CD4-positive, alpha-beta T cell treated with Interferon gamma for 1 hour (primary cell): Measurements from ENCODE around the gene NLGN2.
A peak's percentile ranks its signal among the peaks of the same experiment; 100 is the strongest.

Source experiments
- DNase-seq: peaks from one replicate; pipeline ENCODE4 v3.0.0-alpha.2; 2020

The NLGN2 gene

DNA sequence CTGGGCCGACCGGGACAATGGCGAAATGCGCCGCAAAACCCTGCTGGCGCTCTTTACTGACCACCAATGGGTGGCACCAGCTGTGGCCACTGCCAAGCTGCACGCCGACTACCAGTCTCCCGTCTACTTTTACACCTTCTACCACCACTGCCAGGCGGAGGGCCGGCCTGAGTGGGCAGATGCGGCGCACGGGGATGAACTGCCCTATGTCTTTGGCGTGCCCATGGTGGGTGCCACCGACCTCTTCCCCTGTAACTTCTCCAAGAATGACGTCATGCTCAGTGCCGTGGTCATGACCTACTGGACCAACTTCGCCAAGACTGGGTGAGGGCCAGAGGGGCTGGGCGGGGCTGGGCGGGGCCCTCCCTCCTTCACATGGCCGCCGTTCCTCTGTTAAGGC lies 8.1 kb downstream of the NLGN2 start:
- no peak for DNase-seq

DNA sequence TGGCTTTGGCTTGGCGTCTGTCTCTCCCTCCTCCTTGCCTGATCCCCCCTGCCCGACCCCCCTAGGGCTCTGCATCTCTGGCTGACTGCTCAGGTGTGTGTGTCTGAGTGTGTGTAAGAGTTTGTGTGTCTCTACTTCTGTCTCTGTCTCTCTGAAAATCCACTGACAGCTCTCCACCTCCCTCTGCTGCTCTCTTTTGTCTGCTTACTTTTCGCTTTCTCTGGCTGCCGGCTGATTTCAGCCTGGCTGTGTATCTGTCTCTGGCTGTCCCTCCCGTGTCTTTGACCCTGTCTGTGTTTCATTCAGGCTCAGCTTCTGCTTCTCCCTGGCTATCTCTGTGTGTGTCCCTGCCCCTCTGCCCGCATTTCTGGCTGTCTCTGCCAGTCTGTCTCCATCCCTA lies 8.7 kb downstream of the NLGN2 start:
- no peak for DNase-seq

GRCh38 chr17:7417056-7417655 lies 9.5 kb downstream of the NLGN2 start:
- DNase-seq: no peak

DNA sequence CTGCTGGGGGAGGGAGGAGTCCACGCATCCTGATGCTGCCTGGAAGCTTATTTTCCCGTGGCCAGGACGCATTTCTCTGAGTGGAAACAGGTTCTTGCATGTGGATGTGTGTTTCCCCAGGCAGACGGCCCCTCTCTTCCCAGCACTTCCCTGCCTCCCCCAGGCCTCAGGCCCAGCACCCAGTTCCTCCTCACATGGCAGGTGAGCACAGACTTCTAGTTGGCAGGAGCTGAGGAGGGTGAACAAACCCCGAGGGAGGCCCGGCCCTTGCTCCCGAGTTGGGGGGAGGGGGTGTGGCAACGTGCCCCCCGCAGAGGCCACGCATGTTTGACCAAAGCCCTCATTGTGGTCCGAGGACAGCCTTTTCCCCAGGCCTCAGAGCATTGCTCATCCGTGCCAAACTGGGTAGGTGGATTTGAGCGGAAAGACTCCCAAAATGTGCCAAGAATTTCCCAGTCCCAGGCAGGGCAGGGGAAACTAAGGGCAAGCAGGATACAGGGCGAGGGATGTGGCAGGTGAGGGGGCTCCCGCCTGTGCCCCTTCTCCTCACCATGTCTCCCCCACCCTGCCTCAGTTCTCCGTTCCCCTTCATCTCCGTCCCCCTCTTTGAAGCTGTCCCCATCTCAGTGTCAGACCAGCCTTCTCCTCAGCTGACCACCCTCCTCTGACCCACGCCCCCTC lies 11.0 kb downstream of the NLGN2 start:
- no peak for DNase-seq

GRCh38 chr17:7419819-7420610 lies 12.4 kb downstream of the NLGN2 start, which contains the start of gene SPEM1:
Gene SPEM1 (plus strand): TSS chr17:7420324. CDS start chr17:7420385, 61 bp downstream.
- DNase-seq: no peak

GRCh38 chr17:7421186-7421585 lies 13.5 kb downstream of the NLGN2 start:
- no peak for DNase-seq

DNA sequence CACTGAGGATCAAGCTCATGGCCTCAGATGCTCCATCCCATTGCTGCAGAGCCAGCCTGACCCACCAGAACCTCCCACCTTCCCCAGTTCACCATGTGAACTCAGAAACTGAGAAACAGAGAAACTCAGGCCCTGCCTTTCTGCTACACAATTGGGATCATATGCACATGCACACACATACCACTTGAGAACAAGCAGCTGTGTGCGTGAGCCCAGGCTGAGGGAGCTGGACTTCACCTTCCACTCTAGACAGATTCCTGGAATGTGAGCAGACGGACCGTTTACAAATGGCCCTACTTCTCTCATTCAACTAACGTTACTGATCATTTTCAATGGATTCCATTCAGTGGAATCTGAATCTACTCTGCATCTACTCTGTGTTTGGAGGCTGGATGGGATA lies 16.0 kb downstream of the NLGN2 start:
- DNase-seq: no peak

GRCh38 chr17:7425316-7425715 lies 17.7 kb downstream of the NLGN2 start, which contains the start of gene SPEM2:
Gene SPEM2 (plus strand): TSS chr17:7425616. CDS start chr17:7425689, 73 bp downstream.
- no peak for DNase-seq

GRCh38 chr17:7425756-7426155 lies 18.1 kb downstream of the NLGN2 start:
- DNase-seq: no peak

DNA sequence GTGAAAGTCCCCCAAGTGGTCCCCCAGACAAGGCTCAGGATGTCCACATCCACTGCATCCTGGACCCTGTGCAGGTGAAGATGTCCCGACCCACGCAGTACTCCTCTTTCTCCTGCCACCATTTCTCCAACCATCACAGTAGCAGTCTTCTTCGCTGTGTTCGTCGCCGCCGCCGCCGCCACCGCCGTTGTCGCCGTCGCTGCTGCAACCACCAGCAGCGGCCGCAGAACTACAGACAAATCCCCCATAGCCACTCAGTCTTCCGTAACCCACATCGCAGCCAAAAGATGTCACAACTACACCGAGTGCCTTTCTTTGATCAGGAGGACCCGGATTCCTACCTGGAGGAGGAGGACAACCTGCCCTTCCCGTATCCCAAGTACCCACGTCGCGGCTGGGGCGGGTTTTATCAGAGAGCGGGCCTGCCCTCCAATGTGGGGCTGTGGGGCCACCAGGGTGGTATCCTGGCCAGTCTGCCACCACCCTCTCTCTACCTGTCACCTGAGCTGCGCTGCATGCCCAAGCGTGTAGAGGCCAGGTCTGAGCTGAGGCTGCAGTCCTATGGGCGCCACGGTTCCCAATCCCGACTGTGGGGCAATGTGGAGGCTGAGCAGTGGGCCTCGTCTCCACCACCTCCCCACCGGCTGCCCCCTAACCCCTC lies 18.7 kb downstream of the NLGN2 start:
- no peak for DNase-seq

DNA sequence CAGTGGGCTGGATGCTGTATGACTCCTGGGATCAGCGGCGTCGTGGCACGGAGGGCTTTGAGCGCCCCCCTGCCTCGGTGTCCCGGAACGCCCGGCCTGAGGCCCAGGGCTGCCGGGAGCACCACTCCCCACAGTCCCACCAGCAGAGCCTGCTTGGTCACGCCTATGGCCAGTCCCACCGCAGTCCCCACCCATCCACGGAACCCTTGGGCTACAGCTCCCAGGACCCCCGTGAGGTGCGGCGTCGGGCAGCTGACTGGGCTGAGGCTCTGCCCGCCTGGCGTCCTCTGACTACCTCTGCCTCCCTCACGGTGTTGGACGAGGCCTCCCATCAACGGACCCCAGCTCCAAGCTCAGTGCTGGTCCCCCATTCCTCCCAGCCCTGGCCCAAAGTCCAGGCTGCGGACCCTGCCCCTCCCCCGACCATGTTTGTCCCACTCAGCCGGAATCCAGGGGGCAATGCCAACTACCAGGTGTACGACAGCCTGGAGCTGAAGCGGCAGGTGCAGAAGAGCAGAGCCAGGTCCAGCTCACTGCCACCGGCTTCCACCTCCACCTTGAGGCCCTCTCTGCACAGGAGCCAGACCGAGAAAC lies 19.3 kb downstream of the NLGN2 start:
- DNase-seq: no peak

DNA sequence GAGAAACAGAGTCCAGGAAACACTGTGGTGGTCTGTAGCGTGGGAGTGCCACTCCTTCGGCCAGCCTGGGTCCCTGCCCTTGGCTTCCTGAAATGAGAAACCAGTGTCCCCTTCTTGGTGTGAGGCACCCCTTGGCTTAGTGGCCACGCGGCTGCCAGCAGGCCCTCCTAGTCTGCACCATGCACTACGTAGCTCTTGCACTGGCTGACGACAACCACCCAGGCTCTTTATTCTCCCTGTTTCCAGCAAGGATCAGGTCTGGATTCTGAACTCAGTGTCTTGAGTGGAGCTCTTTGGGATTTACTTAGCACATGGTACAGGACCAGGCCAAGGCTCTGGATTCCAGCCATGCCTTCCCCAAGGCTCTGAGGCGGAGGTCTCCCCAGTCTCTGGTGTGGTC lies 19.9 kb downstream of the NLGN2 start:
- DNase-seq: no peak

DNA sequence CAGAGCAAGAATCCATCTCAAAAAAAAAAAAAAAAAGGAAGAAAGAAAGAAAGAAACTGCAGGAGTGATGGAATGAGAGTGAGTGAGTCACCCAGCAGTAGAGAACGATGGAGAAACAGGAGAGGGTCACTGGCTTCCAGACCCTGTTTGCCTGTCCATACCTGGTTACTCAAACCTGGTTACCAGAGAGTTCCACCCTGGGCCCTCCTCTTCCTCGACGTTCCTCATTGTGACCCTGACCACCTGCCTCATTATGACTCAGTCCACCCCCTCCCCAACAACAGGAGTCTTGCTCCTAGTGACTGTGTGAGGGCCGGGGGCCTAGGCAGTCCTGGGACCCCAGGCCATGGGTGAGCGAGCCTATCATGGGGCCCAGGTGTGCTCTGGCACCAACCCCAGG lies 20.9 kb downstream of the NLGN2 start, which contains the start of gene SPEM3:
Gene SPEM3, plus strand, starts transcription at position 301 of the 400 bp plus-strand sequence. Its CDS starts 46 bp downstream, at position 347.
- no peak for DNase-seq

DNA sequence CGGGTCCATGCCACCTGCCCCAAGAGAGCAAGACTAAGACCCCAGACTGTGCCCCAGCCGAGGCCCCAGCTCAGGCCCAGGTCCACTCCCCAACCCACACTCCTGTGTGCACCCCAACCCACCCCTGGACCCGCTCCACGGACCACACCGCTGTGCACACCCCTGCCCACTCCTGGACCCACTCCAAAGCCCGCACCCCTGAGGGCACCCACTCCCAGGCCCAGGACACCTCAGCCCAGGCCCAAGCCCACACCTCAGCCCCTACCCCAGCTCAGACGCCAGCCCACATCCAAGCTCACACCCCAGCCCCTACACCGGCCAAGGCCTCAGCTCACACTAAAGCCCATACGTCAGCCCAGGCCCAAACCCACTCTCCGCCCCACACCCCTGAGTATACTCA lies 22.1 kb downstream of the NLGN2 start:
- DNase-seq: no peak

DNA sequence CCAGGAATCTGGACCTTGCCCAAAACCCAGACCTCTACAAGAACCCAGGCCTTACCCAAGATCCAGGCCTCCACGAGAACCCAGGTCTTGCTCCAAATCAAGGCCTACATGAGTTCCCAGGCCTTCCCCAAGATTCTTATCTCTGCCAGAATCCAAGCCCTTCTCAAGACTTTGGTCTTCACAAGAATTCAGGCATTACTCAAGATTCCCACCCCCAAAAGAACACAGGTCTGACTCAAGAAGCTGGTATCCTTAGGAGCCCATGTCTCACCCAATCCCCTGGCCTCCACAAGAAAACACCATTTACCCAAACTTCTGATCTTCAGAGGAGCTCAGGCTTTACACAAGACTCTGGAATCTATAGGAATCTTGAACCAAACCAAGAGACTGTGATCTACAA lies 23.6 kb downstream of the NLGN2 start:
- no peak for DNase-seq

GRCh38 chr17:7432296-7432695 lies 24.7 kb downstream of the NLGN2 start:
- no peak for DNase-seq

DNA sequence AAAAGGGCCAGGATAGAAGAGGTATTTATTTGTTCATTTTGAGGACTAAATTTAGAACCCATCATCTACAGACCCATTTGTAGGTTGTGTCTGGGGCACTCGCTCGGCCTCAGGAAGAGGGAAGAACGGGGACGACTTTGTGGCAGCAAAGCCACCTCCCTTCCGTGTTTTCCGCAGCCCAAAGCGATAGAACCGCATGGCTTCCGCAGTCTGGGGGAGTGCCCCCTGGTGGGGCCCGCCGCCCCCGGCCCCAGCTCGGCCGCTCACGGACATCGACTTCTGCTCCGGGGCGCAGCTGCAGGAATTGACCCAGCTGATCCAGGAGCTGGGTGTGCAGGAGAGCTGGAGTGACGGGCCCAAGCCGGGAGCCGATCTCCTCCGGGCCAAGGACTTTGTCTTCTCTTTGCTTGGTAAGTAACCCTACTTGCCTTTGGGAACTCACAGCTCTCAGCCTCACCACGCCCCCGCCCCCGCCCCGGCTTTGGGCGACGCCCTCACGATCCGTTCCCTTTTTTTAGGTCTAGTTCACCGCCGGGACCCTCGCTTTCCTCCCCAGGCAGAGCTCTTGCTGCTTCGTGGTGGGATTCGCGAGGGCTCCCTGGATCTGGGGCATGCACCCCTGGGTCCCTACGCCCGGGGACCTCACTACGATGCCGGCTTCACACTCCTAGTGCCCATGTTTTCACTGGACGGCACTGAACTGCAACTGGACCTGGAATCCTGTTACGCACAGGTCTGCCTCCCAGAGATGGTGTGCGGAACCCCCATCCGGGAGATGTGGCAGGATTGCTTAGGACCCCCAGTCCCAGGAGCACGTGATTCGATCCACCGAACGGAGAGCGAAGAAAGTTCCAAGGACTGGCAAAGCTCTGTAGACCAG lies 28.3 kb downstream of the NLGN2 start:
- peak; percentile 45 for DNase-seq

DNA sequence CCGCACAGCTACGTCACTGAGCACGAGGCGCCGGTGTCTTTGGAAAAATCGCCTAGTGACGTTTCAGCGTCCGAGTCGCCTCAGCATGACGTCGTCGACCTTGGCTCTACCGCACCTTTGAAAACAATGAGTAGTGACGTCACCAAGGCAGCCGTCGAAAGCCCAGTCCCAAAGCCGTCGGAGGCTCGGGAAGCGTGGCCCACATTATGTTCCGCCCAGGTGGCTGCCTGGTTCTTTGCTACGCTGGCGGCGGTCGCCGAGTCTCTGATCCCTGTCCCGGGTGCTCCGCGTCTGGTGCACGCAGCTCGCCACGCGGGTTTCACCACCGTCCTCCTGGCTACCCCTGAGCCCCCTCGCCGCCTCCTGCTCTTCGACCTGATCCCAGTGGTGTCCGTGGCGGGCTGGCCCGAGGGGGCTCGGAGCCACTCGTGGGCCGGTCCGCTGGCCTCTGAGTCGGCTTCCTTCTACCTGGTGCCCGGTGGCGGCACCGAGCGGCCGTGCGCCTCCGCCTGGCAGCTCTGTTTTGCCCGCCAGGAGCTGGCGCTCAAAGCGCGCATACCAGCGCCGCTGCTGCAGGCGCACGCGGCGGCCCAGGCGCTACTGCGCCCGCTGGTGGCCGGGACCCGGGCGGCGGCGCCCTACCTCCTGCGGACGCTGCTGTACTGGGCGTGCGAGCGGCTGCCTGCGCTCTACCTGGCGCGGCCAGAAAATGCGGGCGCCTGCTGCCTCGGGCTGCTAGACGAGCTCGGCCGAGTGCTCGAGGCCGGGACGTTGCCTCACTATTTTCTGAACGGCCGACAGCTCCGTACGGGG lies 29.1 kb downstream of the NLGN2 start:
- DNase-seq: peak; percentile 82

DNA sequence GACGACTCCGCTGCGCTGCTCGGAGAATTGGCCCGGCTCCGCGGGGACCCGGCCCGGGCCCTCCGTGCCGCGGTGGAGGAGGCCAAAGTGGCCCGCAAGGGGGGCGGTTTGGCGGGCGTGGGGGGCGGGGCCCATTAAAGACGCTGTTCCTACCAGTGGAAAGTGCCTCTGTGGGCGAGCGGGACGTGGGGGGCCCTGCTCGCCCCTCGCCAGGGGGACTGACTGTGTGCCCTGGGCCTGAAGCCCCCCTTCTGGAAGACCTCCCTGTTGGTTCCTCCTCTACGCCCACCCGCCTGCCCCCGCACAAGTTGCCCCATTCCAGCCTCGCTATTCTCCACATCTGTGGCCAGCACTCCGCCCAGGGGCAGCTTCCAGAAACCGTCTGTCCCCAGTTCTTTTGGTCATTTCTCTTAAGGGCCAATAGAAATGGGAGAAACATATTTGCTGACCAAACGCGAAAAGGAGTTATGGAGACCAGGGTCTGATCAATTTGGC lies 29.8 kb downstream of the NLGN2 start:
- DNase-seq: no peak

GRCh38 chr17:7437950-7438614 lies 30.4 kb downstream of the NLGN2 start:
- peak; percentile 68 for DNase-seq
